Activated CD8-positive, alpha-beta T cell treated with anti-CD3 and anti-CD28 coated beads for 36 hours (primary cell): ENCODE data around the gene PPARD. TPM values are rescaled to one million over a fixed set of nuclear protein-coding genes. Genes with fewer than 3 reads are reported as not detected.
A peak's percentile ranks its signal among the peaks of the same experiment; 100 is the strongest.
"Not testable (repeated sequence)": the region's sequence is repeated elsewhere in the genome, so short reads cannot be mapped to it uniquely, and the experiment has no call there.

Experiments used
- ATAC-seq: fragments of 200-7000 bp; cut with Tn5 transposase; one replicate; pipeline ENCODE4 v1.10.0; 2021; ENCODE audit warnings: mild to moderate bottlenecking, moderate library complexity
- CTCF ChIA-PET: fragments of 350-600 bp; sonication (Branson Sonifier 250); formaldehyde crosslinking; loops from one replicate; lab custom pipeline; 2021; ENCODE audit warnings: antibody characterized with exemption; lab: Charles Lee
- POLR2A ChIA-PET: fragments of 350-600 bp; sonication (Branson Sonifier 250); formaldehyde crosslinking; loops from one replicate; lab custom pipeline; 2021; ENCODE audit warnings: antibody characterized with exemption; lab: Charles Lee
- DNase-seq: peaks from one replicate; pipeline ENCODE4 v3.0.0-alpha.2; 2020
- H3K27ac Mint-ChIP-seq: one replicate; pipeline ENCODE4 v1.8.0; 2021; ENCODE audit warnings: mild to moderate bottlenecking, mixed read lengths
- H3K27me3 Mint-ChIP-seq: one replicate; pipeline ENCODE4 v1.8.0; 2021; ENCODE audit warnings: mixed read lengths
- H3K36me3 Mint-ChIP-seq: one replicate; pipeline ENCODE4 v1.8.0; 2021; ENCODE audit warnings: low read depth, mixed read lengths
- H3K4me1 Mint-ChIP-seq: one replicate; pipeline ENCODE4 v1.8.0; 2021; ENCODE audit warnings: low read depth, mixed read lengths
- H3K4me3 Mint-ChIP-seq: one replicate; pipeline ENCODE4 v1.8.0; 2021; ENCODE audit warnings: mild to moderate bottlenecking, moderate library complexity, mixed read lengths
- H3K9me3 Mint-ChIP-seq: one replicate; pipeline ENCODE4 v1.8.0; 2021; ENCODE audit warnings: mixed read lengths
- intact Hi-C: fragments of 100-400 bp; cut with micrococcal nuclease; formaldehyde crosslinking; loops from one replicate; pipeline ENCODE4 v1.10.0; 2022
- total RNA-seq, 2 experiments: library from RNA; stranded (reverse); gene quantifications; one replicate each; pipeline ENCODE4 v1.2.3, GENCODE V29; 2021
- TF ChIP-seq, protein P1 (sequence below): fragments of 200-600 bp; IDR thresholded peaks from one replicate; pipeline ENCODE4 v1.8.0; 2022; ENCODE audit warnings: antibody characterized with exemption, mild to moderate bottlenecking

PPARD gene
- total RNA-seq, 2 experiments from 2014 or later = 26.6 to 26.7 TPM

DNA sequence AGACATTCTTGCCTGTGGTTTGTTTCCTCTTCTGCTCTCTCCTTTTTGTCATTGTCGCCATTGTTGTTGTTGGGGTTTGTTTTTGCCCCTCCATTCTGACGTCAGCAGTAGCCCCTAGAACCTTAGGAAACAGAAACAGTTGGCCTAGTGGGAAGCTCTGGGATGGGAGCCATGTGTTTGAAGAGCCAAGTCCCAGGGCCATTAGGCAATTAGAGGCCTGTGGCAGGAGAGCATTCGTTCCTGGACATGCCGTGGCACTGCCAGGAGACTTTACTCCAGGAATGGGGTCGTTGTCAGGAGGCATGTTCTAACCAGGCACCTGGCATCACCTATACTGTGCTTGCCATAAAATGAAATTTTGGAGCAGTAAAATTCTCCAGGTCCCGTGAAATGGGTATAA, 39.7 kb downstream of the PPARD start:
- DNase-seq = no peak
- intact Hi-C loops = no loop called here
- Mint-ChIP-seq H3K9me3 (no peaks in the 10 kb centered on the region), H3K36me3 (peaks cover 20% of the 10 kb centered on the region), H3K27me3 (no peaks in the 10 kb centered on the region), H3K27ac (no peak overlapping the region), H3K4me3 (no peak overlapping the region), H3K4me1 (peaks cover 27% of the 10 kb centered on the region)
- TF ChIP-seq, protein P1, sequence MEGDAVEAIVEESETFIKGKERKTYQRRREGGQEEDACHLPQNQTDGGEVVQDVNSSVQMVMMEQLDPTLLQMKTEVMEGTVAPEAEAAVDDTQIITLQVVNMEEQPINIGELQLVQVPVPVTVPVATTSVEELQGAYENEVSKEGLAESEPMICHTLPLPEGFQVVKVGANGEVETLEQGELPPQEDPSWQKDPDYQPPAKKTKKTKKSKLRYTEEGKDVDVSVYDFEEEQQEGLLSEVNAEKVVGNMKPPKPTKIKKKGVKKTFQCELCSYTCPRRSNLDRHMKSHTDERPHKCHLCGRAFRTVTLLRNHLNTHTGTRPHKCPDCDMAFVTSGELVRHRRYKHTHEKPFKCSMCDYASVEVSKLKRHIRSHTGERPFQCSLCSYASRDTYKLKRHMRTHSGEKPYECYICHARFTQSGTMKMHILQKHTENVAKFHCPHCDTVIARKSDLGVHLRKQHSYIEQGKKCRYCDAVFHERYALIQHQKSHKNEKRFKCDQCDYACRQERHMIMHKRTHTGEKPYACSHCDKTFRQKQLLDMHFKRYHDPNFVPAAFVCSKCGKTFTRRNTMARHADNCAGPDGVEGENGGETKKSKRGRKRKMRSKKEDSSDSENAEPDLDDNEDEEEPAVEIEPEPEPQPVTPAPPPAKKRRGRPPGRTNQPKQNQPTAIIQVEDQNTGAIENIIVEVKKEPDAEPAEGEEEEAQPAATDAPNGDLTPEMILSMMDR = no peak
- CTCF ChIA-PET = no interaction called here
- POLR2A ChIA-PET = no interaction called here
- ATAC-seq = no peak

DNA sequence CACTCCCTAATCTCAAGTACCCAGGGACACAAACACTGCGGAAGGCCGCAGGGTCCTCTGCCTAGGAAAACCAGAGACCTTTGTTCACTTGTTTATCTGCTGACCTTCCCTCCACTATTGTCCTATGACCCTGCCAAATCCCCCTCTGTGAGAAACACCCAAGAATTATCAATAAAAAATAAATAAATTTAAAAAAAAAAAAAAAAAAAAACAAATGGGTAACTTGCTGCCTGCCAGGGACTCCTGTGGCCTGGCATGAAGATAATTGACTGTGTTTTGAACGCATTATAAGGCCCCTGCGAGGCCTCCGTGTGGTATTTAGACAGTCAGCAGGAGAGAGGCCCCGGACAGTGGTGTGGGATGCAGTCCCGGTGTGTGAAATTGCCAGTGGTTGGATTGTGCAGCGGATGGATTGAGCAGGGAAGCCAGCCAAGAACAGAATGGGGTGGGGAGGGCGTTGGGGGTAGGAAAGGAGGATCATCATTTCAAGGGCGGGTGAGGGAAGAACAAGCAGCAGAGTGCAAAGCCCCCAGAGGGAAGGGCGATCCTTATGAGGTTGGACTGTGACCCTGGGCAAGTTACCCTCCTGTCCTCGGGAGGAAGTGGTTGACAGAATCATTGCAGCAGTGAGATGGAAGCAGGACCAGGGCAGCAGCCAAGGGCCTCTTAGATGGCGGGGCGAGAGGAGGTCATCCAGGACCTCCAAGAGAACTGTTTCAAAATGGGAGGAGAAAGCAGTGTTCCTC, 43.3 kb downstream of the PPARD start:
- intact Hi-C loops = no loop called here
- no peak for DNase-seq
- no peak for ATAC-seq
- no peak overlapping the region for H3K4me3 Mint-ChIP-seq
- H3K36me3 Mint-ChIP-seq = peaks cover 17% of the 10 kb centered on the region
- H3K27ac Mint-ChIP-seq = no peak overlapping the region
- TF ChIP-seq, protein P1 = no peak
- no peaks in the 10 kb centered on the region for H3K27me3 Mint-ChIP-seq
- peaks cover 22% of the 10 kb centered on the region for H3K4me1 Mint-ChIP-seq
- no peaks in the 10 kb centered on the region for H3K9me3 Mint-ChIP-seq
- POLR2A ChIA-PET = no interaction called here
- CTCF ChIA-PET = no interaction called here

DNA sequence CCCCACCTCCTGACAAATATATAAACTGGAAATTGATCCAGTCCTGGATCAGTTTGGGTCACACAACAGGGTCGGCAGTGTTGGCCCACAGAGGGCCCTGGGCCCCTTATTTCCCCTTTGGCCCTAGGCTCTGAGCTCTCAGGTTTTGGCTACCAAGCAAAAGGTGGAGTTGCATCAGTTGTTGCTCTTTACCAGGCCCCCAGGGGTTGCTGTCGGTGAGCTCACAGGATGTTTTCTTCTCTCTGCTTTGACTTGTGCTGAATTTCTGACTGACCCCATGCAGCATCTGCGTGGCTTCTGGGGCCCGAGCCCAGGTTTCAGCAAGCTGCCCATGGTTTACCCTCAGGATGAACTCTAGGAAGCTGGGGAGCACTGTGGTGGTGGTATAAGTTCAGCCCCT, 44.6 kb downstream of the PPARD start:
- CTCF ChIA-PET = interaction anchor here (2.0 kb wide), 1 partner anchor 63 kb away, joined by 6 read pairs; no protein-coding TSS in a partner anchor

DNA sequence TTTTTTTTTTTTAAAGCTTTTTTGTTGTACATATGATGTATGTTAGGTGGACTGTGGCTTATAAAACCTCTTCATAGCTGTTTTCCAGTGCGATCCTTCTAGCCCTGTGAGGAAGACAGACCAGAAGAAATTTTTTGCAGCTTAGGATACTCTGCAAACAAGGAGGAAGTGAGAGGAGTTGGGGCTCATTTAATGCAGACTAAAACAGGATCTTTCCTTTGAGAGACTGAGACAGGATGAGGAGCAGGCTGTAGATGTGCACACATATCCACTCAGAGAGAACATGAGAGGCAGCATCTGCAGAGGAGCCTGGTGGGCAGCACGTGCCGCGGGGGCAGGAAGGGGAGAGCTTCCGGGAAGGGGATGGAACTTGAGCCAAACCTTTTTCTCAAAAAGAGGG, 45.7 kb downstream of the PPARD start:
- POLR2A ChIA-PET = interaction anchor here (0.7 to 1.0 kb wide), 2 partner anchors 10 to 27 kb away, joined by 3 read pairs; no protein-coding TSS in a partner anchor
- DNase-seq (no peak), ATAC-seq (no peak)
- Mint-ChIP-seq H3K9me3 (no peaks in the 10 kb centered on the region), H3K4me3 (no peak overlapping the region), H3K27ac (no peak overlapping the region), H3K4me1 (peaks cover 34% of the 10 kb centered on the region), H3K36me3 (peaks cover 9% of the 10 kb centered on the region), H3K27me3 (no peaks in the 10 kb centered on the region)
- TF ChIP-seq, protein P1 = no peak
- intact Hi-C loops = no loop called here
- CTCF ChIA-PET = interaction anchor here (2.0 kb wide), 1 partner anchor 62 kb away, joined by 6 read pairs; no protein-coding TSS in a partner anchor

More for the DNA sequence above, 44.6 kb downstream of the PPARD start:
- no peak overlapping the region for H3K27ac Mint-ChIP-seq
- H3K36me3 Mint-ChIP-seq = peaks cover 12% of the 10 kb centered on the region
- DNase-seq = no peak
- intact Hi-C loops = no loop called here
- TF ChIP-seq, protein P1 = no peak
- peaks cover 30% of the 10 kb centered on the region for H3K4me1 Mint-ChIP-seq
- ATAC-seq = no peak
- H3K4me3 Mint-ChIP-seq = no peak overlapping the region
- H3K9me3 Mint-ChIP-seq = no peaks in the 10 kb centered on the region
- H3K27me3 Mint-ChIP-seq = no peaks in the 10 kb centered on the region
- POLR2A ChIA-PET = interaction anchor here (0.7 kb wide), 1 partner anchor 601 kb away, joined by 3 read pairs; no protein-coding TSS in a partner anchor

DNA sequence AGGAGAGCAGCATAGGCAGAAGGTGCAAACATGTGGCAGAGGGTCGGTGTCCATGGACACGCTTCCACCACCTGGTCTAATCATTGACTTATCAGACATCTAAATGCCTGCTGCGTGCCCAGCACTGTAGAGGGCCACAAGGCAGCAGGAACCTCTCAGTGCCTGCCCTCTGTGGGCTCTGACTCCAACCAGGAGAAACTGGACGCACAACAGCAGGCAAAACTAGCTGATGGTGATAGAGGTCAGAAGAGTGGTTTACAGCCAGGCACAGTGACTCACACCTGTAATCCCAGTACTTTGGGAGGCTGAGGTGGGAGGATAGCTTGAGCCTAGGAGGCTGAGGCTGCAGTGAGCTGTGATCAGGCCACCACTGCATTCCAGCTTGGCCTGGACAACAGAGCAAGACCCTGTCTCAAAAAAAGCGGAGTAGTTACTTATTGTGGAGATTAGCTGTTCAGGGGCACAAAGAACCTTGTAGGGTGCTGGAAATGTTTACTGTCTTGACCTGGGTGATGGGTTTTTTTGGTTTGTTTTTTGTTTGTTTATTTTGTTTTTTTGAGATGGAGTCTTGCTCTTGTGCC, 46.5 kb downstream of the PPARD start:
- POLR2A ChIA-PET = interaction anchor here (1.0 kb wide), 1 partner anchor 10 kb away, joined by 3 read pairs; no protein-coding TSS in a partner anchor
- intact Hi-C loops = no loop called here
- H3K27ac Mint-ChIP-seq = peak overlapping the region; percentile 10
- no peak overlapping the region for H3K4me3 Mint-ChIP-seq
- TF ChIP-seq, protein P1 = no peak
- no peaks in the 10 kb centered on the region for H3K9me3 Mint-ChIP-seq
- H3K36me3 Mint-ChIP-seq = peaks cover 8% of the 10 kb centered on the region
- no peak for ATAC-seq
- H3K4me1 Mint-ChIP-seq = peaks cover 42% of the 10 kb centered on the region
- CTCF ChIA-PET = no interaction called here
- DNase-seq = no peak
- H3K27me3 Mint-ChIP-seq = no peaks in the 10 kb centered on the region

DNA sequence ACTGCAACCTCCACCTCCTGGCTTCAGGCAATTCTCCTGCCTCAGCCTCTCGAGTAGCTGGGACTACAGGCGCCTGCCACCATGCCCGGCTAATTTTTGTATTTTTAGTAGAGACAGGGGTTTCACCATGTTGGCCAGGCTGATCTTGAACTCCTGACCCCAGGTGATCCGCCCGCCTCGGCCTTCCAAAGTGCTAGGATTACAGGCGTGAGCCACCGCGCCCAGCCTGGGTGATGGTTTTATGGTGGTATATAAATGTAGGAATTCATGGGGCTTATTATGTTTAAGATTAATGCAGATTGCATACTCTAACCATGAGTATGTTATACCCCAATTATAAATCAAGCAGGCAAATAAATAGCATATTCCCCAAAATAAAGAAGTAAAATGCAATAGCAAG, 47.0 kb downstream of the PPARD start:
- CTCF ChIA-PET, DNase-seq, H3K27ac Mint-ChIP-seq, H3K27me3 Mint-ChIP-seq, H3K9me3 Mint-ChIP-seq, POLR2A ChIA-PET, H3K36me3 Mint-ChIP-seq, H3K4me3 Mint-ChIP-seq, ATAC-seq, intact Hi-C loops: not testable (repeated sequence)
- H3K4me1 Mint-ChIP-seq = peaks cover 47% of the 10 kb centered on the region
